Tibial nerve (tissue), 4 donors: Measurements from ENCODE around the gene CAT.

ENCODE experiments used
- EP300 ChIP-seq, 2 donors: sonication (generic); formaldehyde crosslinking; IDR thresholded peaks; one replicate each; pipeline ENCODE4 v1.6.1; 2017; ENCODE audit warnings: antibody characterized with exemption in 2 of 2, mild to moderate bottlenecking in 1 of 2
- POLR2A ChIP-seq, 2 donors: fragments of 450-650 bp; IDR thresholded peaks; one replicate each; pipeline ENCODE4 v1.6.1; 2017; ENCODE audit warnings: antibody characterized with exemption in 2 of 2, mild to moderate bottlenecking in 2 of 2, moderate library complexity in 2 of 2
- TF ChIP-seq, protein P1 (sequence below), 5 experiments: fragments of 200-600 bp in 3 of 5; fragments of 450-650 bp in 2 of 5; sonication (generic) in 3 of 5; IDR thresholded peaks; one replicate each; pipeline ENCODE4 v1.5.1; 2016 to 2019; ENCODE audit warnings: antibody characterized with exemption in 5 of 5, mild to moderate bottlenecking in 3 of 5, moderate library complexity in 2 of 5

GRCh38 chr11:34516247-34517040 is 77.7 kb downstream of the CAT start:
- TF ChIP-seq, protein P1, sequence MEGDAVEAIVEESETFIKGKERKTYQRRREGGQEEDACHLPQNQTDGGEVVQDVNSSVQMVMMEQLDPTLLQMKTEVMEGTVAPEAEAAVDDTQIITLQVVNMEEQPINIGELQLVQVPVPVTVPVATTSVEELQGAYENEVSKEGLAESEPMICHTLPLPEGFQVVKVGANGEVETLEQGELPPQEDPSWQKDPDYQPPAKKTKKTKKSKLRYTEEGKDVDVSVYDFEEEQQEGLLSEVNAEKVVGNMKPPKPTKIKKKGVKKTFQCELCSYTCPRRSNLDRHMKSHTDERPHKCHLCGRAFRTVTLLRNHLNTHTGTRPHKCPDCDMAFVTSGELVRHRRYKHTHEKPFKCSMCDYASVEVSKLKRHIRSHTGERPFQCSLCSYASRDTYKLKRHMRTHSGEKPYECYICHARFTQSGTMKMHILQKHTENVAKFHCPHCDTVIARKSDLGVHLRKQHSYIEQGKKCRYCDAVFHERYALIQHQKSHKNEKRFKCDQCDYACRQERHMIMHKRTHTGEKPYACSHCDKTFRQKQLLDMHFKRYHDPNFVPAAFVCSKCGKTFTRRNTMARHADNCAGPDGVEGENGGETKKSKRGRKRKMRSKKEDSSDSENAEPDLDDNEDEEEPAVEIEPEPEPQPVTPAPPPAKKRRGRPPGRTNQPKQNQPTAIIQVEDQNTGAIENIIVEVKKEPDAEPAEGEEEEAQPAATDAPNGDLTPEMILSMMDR (IDR thresholded peaks at IDR 0.05): no peak
- TF ChIP-seq POLR2A (IDR thresholded peaks at IDR 0.05): no peak
- no peak for TF ChIP-seq EP300 (IDR thresholded peaks at IDR 0.05)
